H1 (cell line): ENCODE measurements around the gene OR51G2. TPM values are rescaled to one million over a fixed set of nuclear protein-coding genes. Genes with fewer than 3 reads are reported as not detected.

Source experiments
- ATF3 ChIP-seq: IDR thresholded peaks from 2 replicates; pipeline ENCODE4 v1.6.1; 2011; ENCODE audit warnings: low read depth, mild to moderate bottlenecking, low read length; ENCODE audit not compliant: insufficient read depth
- CHD1 ChIP-seq: IDR thresholded peaks from 2 replicates; pipeline ENCODE4 v1.6.1; 2012; ENCODE audit warnings: low read depth, low read length, improper control_type of control experiment
- EP300 ChIP-seq, 2 experiments: IDR thresholded peaks; 1 replicate in 1 of 2; 2 replicates in 1 of 2; pipeline ENCODE4 v1.6.1; 2011 to 2012; ENCODE audit warnings: low read depth in 2 of 2, low read length in 2 of 2, mild to moderate bottlenecking in 2 of 2, borderline replicate concordance in 1 of 2, inconsistent platforms in 1 of 2, moderate library complexity in 1 of 2
- JUN ChIP-seq: IDR thresholded peaks from 2 replicates; pipeline ENCODE4 v1.6.1; 2011; ENCODE audit warnings: low read depth, mild to moderate bottlenecking, improper control_type of control experiment, low read length
- NANOG ChIP-seq: IDR thresholded peaks from 2 replicates; pipeline ENCODE4 v1.6.1; 2011; ENCODE audit warnings: low read length, low read depth, mild to moderate bottlenecking, inconsistent platforms; ENCODE audit not compliant: insufficient read depth, poor library complexity, severe bottlenecking
- TAF7 ChIP-seq: optimal IDR thresholded peaks from 2 replicates; pipeline ENCODE3; 2011; ENCODE audit warnings: low read depth, mild to moderate bottlenecking, inconsistent platforms, low read length, moderate library complexity, borderline replicate concordance
- TBP ChIP-seq: IDR thresholded peaks from 2 replicates; pipeline ENCODE4 v1.6.1; 2011; ENCODE audit warnings: low read depth, low read length, improper control_type of control experiment
- polyA plus RNA-seq, 7 experiments: library from polyadenylated mRNA; depleted of rRNA in 3 of 7; stranded (reverse) in 5 of 7; unstranded in 2 of 7; fragments of >200 nt in 5 of 7; fragments of 200-250 nt in 2 of 7; gene quantifications; 1 replicate in 5 of 7; 2 replicates in 1 of 7; 4 replicates in 1 of 7; pipeline versions ENCODE4 v1.2.1 to v1.2.3, GENCODE V29; 2011 to 2013; ENCODE audit warnings: missing spikeins in 2 of 7, mixed read lengths in 2 of 7
- total RNA-seq: library from RNA; stranded (reverse); fragmentation: NEBNext Ultra II Directional; extraction: Animal tissue kit (Norgen Biotek cat#: 25700); gene quantifications from 2 replicates; pipeline ENCODE4 v1.2.1, GENCODE V29; 2021
- TF ChIP-seq, protein P1 (sequence below): fragments of 300-600 bp; sonication (generic); IDR thresholded peaks from 2 replicates; pipeline ENCODE4 v1.7.1; 2012; ENCODE audit warnings: low read length, moderate library complexity, mild to moderate bottlenecking, inconsistent platforms; ENCODE audit not compliant: insufficient replicate concordance

OR51G2 gene
- total and polyA plus RNA-seq, 2 of the 8 experiments (the other 6 are each of a cell fraction or from before 2014, with no cell fraction given) = not detected

DNA sequence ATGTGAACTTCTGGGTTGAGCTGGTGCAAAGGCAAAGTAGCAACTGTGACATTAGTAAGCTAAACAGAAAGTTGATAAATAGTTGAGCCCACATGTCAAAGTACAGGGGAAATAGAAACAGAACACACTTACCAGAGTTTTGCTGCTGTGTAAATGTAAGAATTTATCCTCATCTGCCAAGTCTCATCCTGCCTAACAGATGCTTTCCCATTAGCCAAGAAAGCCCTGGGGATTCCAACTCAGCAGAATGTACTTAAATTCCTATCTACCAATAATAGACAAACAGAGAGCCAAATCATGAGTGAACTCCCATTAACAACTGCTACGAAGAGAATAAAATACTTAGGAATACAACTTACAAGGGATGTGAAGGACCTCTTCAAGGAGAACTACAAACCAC is 43.7 kb upstream of the OR51G2 start (continued):
- TF ChIP-seq, protein P1, sequence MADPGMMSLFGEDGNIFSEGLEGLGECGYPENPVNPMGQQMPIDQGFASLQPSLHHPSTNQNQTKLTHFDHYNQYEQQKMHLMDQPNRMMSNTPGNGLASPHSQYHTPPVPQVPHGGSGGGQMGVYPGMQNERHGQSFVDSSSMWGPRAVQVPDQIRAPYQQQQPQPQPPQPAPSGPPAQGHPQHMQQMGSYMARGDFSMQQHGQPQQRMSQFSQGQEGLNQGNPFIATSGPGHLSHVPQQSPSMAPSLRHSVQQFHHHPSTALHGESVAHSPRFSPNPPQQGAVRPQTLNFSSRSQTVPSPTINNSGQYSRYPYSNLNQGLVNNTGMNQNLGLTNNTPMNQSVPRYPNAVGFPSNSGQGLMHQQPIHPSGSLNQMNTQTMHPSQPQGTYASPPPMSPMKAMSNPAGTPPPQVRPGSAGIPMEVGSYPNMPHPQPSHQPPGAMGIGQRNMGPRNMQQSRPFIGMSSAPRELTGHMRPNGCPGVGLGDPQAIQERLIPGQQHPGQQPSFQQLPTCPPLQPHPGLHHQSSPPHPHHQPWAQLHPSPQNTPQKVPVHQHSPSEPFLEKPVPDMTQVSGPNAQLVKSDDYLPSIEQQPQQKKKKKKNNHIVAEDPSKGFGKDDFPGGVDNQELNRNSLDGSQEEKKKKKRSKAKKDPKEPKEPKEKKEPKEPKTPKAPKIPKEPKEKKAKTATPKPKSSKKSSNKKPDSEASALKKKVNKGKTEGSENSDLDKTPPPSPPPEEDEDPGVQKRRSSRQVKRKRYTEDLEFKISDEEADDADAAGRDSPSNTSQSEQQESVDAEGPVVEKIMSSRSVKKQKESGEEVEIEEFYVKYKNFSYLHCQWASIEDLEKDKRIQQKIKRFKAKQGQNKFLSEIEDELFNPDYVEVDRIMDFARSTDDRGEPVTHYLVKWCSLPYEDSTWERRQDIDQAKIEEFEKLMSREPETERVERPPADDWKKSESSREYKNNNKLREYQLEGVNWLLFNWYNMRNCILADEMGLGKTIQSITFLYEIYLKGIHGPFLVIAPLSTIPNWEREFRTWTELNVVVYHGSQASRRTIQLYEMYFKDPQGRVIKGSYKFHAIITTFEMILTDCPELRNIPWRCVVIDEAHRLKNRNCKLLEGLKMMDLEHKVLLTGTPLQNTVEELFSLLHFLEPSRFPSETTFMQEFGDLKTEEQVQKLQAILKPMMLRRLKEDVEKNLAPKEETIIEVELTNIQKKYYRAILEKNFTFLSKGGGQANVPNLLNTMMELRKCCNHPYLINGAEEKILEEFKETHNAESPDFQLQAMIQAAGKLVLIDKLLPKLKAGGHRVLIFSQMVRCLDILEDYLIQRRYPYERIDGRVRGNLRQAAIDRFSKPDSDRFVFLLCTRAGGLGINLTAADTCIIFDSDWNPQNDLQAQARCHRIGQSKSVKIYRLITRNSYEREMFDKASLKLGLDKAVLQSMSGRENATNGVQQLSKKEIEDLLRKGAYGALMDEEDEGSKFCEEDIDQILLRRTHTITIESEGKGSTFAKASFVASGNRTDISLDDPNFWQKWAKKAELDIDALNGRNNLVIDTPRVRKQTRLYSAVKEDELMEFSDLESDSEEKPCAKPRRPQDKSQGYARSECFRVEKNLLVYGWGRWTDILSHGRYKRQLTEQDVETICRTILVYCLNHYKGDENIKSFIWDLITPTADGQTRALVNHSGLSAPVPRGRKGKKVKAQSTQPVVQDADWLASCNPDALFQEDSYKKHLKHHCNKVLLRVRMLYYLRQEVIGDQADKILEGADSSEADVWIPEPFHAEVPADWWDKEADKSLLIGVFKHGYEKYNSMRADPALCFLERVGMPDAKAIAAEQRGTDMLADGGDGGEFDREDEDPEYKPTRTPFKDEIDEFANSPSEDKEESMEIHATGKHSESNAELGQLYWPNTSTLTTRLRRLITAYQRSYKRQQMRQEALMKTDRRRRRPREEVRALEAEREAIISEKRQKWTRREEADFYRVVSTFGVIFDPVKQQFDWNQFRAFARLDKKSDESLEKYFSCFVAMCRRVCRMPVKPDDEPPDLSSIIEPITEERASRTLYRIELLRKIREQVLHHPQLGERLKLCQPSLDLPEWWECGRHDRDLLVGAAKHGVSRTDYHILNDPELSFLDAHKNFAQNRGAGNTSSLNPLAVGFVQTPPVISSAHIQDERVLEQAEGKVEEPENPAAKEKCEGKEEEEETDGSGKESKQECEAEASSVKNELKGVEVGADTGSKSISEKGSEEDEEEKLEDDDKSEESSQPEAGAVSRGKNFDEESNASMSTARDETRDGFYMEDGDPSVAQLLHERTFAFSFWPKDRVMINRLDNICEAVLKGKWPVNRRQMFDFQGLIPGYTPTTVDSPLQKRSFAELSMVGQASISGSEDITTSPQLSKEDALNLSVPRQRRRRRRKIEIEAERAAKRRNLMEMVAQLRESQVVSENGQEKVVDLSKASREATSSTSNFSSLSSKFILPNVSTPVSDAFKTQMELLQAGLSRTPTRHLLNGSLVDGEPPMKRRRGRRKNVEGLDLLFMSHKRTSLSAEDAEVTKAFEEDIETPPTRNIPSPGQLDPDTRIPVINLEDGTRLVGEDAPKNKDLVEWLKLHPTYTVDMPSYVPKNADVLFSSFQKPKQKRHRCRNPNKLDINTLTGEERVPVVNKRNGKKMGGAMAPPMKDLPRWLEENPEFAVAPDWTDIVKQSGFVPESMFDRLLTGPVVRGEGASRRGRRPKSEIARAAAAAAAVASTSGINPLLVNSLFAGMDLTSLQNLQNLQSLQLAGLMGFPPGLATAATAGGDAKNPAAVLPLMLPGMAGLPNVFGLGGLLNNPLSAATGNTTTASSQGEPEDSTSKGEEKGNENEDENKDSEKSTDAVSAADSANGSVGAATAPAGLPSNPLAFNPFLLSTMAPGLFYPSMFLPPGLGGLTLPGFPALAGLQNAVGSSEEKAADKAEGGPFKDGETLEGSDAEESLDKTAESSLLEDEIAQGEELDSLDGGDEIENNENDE = no peak
- TF ChIP-seq EP300 (IDR thresholded peaks at IDR 0.05; ENCODE audit: borderline replicate concordance in 1 of 2, low read depth in 2 of 2, low read length in 2 of 2) = no peak
- TF ChIP-seq CHD1 = no peak
- no peak for TF ChIP-seq JUN
- TF ChIP-seq TBP = no peak
- TF ChIP-seq TAF7 = no peak
- no peak for TF ChIP-seq NANOG
- no peak for TF ChIP-seq ATF3
- TF ChIP-seq, all 59 proteins: peak for 0
